PFSK-1 (cell line): ENCODE results near the gene SMG6. TPM values are rescaled to one million over a fixed set of nuclear protein-coding genes. Genes with fewer than 3 reads are reported as not detected.
A peak's percentile ranks its signal among the peaks of the same experiment; 100 is the strongest.

ENCODE experiments used
- FOXP2 ChIP-seq: optimal IDR thresholded peaks from 2 replicates; pipeline ENCODE3; 2011; ENCODE audit warnings: borderline replicate concordance, control low read depth, inconsistent platforms; ENCODE audit not compliant: insufficient read depth; ENCODE audit errors: extremely low read length, extremely low read depth
- POLR2AphosphoS5 ChIP-seq: IDR thresholded peaks from 2 replicates; pipeline ENCODE4 v1.6.1; 2012; ENCODE audit warnings: low read depth, mild to moderate bottlenecking, control low read depth, low read length, moderate library complexity
- SIN3A ChIP-seq: IDR thresholded peaks from 2 replicates; pipeline ENCODE4 v1.6.1; 2012; ENCODE audit warnings: mild to moderate bottlenecking, low read length, moderate library complexity, borderline replicate concordance; ENCODE audit not compliant: insufficient read depth
- TAF1 ChIP-seq: IDR thresholded peaks from 2 replicates; pipeline ENCODE4 v1.6.1; 2012; ENCODE audit warnings: low read length, control low read depth, borderline replicate concordance; ENCODE audit not compliant: insufficient read depth
- polyA plus RNA-seq: library from polyadenylated mRNA; unstranded; fragments of >200 nt; gene quantifications from one replicate; pipeline ENCODE4 v1.2.1, GENCODE V29; 2012; ENCODE audit warnings: low read depth, missing spikeins; ENCODE audit not compliant: insufficient read length
- TF ChIP-seq, protein P1 (sequence below), 2 experiments: IDR thresholded peaks; 2 replicates each; pipeline versions ENCODE4 v1.6.1 to v1.8.0; 2011 to 2012; ENCODE audit warnings: low read depth in 2 of 2, low read length in 2 of 2, control low read depth in 1 of 2, inconsistent platforms in 1 of 2, mild to moderate bottlenecking in 1 of 2, moderate library complexity in 1 of 2; ENCODE audit not compliant: insufficient read depth in 1 of 2

The SMG6 gene
- 33.3 TPM for polyA plus RNA-seq

DNA sequence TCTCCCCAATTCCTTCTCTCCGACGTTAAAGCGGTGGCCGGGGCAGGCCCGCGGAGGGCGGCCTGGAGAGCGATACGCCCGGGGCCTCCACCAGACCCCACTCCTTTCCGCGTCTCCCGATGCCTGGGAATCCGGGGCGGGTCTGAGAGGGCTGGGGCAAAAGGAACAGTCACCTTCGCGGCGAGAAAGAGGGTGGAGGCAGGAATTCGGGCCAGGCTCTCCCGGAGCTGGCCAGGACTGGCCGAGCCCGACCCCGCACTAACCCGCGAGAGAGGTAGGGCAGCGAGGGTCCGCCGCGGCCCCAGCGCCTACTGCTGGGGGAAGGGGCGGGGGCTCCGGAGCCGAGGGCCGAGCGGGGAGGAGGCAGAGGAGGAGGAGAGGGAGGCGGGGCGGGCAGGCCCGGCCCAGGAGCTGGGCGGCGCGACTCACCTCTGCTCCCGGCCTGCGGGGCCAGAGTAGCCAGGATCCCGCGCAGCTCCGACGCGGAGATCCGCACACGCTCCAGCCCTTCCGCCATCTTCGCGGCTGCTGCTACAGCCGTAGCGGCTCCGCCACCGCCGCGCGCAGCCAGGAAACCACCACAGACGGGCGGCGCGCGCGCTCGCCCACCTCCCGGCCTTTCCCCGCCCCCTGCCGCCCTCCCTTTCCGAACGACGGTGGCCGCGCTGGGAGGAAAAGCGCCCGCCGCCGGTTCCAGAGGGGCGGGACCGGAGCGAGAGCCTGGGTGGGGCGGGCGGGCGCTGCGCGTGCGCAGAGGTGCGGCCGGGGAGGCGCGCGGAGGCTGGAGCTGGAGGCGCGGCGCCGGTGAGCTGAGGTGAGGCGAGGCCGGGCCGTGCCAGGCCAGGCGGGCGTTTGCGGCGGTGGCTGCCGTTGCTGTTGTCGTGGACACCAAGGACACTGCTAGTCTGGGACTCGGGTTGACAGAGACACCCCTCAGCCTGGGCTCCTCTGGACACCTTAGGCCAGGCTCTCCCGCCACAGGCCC is at the start of gene SMG6, which contains the start of gene SRR:
Gene SMG6, minus strand, starts transcription at position 582 of the 985 bp plus-strand sequence. Its CDS starts 65 bp downstream, at position 517.
Gene SRR, plus strand, starts transcription at position 747 of the 985 bp plus-strand sequence. CDS start 11,611 bp downstream, outside the sequence.
- TF ChIP-seq, protein P1, sequence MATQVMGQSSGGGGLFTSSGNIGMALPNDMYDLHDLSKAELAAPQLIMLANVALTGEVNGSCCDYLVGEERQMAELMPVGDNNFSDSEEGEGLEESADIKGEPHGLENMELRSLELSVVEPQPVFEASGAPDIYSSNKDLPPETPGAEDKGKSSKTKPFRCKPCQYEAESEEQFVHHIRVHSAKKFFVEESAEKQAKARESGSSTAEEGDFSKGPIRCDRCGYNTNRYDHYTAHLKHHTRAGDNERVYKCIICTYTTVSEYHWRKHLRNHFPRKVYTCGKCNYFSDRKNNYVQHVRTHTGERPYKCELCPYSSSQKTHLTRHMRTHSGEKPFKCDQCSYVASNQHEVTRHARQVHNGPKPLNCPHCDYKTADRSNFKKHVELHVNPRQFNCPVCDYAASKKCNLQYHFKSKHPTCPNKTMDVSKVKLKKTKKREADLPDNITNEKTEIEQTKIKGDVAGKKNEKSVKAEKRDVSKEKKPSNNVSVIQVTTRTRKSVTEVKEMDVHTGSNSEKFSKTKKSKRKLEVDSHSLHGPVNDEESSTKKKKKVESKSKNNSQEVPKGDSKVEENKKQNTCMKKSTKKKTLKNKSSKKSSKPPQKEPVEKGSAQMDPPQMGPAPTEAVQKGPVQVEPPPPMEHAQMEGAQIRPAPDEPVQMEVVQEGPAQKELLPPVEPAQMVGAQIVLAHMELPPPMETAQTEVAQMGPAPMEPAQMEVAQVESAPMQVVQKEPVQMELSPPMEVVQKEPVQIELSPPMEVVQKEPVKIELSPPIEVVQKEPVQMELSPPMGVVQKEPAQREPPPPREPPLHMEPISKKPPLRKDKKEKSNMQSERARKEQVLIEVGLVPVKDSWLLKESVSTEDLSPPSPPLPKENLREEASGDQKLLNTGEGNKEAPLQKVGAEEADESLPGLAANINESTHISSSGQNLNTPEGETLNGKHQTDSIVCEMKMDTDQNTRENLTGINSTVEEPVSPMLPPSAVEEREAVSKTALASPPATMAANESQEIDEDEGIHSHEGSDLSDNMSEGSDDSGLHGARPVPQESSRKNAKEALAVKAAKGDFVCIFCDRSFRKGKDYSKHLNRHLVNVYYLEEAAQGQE (IDR thresholded peaks at IDR 0.05; ENCODE audit: insufficient read depth in 1 of 2, low read depth in 2 of 2, low read length in 2 of 2) = peak in 1 of 2 experiments; percentile 11; a peak in 1 of 4 replicates
- TF ChIP-seq TAF1 (no peak), POLR2AphosphoS5 (peak; percentile 87), FOXP2 (peak; percentile 56), SIN3A (no peak)

DNA sequence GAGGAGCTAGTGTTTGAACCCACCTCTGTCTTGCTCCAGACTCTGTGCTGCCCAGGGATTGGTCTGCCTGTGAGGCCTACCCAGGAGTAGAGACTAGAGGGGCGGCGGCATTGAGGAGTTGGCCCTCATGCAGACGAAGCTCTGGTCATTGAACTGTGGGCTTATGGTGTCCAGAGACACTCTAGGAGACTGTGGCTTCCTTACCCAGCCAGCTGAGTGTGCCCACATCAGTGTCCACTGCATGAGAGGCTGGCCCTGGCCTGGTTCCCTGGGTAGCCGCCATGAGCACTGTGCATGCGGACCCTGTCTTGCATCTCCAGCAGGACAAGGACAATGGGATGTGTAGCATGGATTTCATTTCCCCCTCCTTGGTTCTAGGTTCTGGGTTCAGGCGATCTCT is 47.7 kb upstream of the SMG6 start:
- TF ChIP-seq, protein P1 (IDR thresholded peaks at IDR 0.05; ENCODE audit: insufficient read depth in 1 of 2, low read depth in 2 of 2, low read length in 2 of 2) = no peak
- no peak for TF ChIP-seq POLR2AphosphoS5
- no peak for TF ChIP-seq SIN3A
- no peak for TF ChIP-seq TAF1
- TF ChIP-seq FOXP2 = no peak

DNA sequence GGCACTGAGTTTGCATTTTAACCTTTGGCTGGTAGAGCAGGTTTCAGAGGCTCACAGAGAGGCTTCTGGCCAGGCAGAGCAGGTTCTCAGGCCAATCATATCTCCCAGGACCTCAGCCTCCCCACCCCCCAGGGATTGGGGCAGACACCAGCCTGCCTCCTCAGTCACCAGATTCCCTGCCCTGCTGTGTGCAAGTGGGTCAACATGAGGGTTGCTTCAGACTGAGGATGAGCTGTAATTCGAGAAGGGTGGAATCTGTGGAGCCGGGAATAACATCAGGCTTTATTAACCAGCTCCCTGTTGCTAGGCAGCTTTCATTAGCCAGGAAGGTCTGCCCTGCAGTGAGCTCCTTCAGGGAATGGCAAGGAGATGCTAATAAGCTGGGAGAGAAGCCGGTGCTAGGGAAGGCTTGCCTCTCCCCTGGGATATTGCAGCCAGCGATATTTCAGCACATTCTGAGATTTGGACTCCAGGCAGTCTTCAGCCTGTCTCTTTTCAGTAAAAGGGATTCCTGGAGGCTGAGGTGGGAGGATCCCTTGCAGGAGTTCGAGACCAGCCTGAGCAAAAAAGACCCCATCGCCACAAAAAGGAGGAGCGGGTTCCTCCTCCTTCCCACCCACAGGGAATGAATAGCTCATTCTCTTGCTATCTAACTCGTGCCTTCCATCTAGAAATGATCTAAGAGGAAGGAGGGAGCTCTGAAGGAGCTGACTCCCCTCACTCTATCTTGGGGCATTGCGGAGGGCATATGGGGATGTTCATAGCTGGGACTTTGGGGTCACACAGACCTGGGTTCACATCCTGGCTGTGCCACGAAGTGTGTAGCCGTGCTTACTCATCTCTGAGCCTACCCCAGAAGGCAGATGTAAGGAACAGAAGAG is 44.5 kb upstream of the SMG6 start:
- TF ChIP-seq POLR2AphosphoS5 = no peak
- no peak for TF ChIP-seq FOXP2
- TF ChIP-seq TAF1 = no peak
- TF ChIP-seq SIN3A = no peak
- TF ChIP-seq, protein P1 (IDR thresholded peaks at IDR 0.05; ENCODE audit: insufficient read depth in 1 of 2, low read depth in 2 of 2, low read length in 2 of 2) = no peak

DNA sequence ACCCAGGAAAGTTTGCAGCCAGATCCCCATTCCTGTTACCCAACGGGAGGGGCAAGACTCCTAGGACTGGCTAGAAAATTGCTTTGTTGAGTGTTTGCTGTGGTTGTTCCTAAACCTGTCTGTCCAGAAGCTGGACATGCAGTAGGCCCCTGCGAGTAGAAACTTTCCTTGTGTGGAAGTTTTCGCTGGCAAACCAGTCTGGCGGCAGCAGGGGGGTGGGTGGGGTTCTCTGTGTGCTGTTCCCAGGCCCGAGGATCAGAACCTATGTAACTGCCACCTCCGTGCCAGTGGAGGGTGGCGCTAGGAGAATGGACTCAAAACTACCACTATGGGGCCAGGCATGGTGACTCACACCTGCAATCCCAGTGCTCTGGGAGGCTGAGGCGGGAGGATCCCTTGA is 42.9 kb upstream of the SMG6 start:
- TF ChIP-seq TAF1 (no peak), SIN3A (no peak), POLR2AphosphoS5 (no peak), FOXP2 (no peak)
- TF ChIP-seq, protein P1 (IDR thresholded peaks at IDR 0.05; ENCODE audit: insufficient read depth in 1 of 2, low read depth in 2 of 2, low read length in 2 of 2) = no peak
